ENCODE data around the gene CASKIN1. TPM values are rescaled to one million over a fixed set of nuclear protein-coding genes. Genes with fewer than 3 reads are reported as not detected.
A peak's percentile ranks its signal among the peaks of the same experiment; 100 is the strongest.

CASKIN1 gene
- total RNA-seq, 2 donors from 2014 or later, result 0.78 to 6.6 TPM

DNA sequence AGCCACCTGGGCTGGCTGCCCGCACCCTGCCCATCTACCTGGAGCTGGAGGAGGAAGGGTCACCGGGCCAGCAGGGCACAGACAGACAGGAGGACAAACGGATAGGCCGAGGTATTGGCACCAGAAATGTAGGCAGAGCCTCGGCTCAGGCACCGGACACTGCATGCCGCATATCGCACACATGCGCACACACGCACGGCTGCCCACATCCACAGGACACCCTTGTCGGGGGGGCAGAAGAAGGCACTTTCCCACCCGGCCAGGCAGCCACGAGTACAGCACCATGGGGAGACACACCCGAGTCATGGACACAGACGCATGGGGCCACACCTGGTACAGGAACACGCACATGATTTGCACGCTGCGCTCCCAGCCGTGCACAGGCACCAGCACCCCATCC, 14.5 kb downstream of the CASKIN1 start:
- H3K27ac Mint-ChIP-seq, result no peak overlapping the region
- no peaks in the 10 kb centered on the region for H3K9me3 Mint-ChIP-seq
- H3K27me3 Mint-ChIP-seq, result no peaks in the 10 kb centered on the region
- H3K4me3 Mint-ChIP-seq, result no peak overlapping the region
- no peak for ATAC-seq (replicated peaks)
- H3K36me3 Mint-ChIP-seq (ENCODE audit: low read depth), result no peaks in the 10 kb centered on the region
- H3K4me1 Mint-ChIP-seq, result no peaks in the 10 kb centered on the region

- Mint-ChIP-seq H3K27ac (no peak overlapping the region), H3K36me3 (ENCODE audit: low read depth) (no peaks in the 10 kb centered on the region), H3K4me1 (no peaks in the 10 kb centered on the region), H3K27me3 (no peaks in the 10 kb centered on the region), H3K4me3 (no peak overlapping the region), H3K9me3 (no peaks in the 10 kb centered on the region)
- no peak for ATAC-seq (replicated peaks)
These were observed 15.2 kb downstream of the CASKIN1 start for GRCh38 chr16:2180962-2181923.

DNA sequence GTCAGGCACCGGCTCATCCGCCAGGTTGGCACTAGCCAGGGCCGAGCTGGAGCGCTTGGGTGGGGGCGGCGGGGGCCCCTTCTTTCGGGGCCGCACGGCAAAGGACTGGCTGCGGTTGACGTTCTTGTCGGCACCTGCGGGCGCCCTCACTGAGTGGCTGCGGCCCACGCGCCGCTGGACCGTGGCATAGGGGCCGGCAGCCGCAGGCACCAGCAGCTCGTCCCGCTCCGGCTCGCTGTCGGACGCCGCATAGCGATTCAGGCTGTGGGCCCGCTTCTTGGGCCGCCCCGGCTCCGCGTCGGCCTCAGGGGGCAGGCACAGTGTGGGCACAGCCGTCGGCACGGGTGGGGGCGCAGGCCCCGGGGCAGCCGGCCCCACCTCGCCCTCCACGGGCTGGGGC, 15.9 kb downstream of the CASKIN1 start:
- ATAC-seq (replicated peaks), result no peak
- H3K36me3 Mint-ChIP-seq (ENCODE audit: low read depth), result peaks cover 6% of the 10 kb centered on the region
- H3K9me3 Mint-ChIP-seq, result no peaks in the 10 kb centered on the region
- no peaks in the 10 kb centered on the region for H3K4me1 Mint-ChIP-seq
- H3K27me3 Mint-ChIP-seq, result no peaks in the 10 kb centered on the region
- no peak overlapping the region for H3K27ac Mint-ChIP-seq
- no peak overlapping the region for H3K4me3 Mint-ChIP-seq

DNA sequence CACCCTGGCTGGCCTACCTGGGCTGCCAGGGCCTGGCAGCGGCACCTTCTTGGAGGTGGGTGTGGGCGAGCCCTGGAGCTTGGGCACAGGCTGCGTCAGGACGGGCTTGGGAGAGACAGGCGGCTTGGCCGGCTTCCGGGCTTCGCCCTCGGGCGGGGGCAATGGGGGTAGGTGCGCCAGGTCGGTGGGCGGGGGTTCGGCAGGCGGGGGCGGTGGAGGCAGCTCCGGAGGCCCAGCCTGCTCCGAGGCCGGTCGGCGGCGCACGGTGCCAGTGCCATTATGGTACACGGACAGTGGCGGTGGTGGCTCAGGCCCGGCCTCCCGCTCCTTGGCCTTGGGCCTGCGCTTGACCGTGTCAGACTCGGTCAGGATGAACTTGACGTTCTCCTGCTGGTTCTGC, 16.8 kb downstream of the CASKIN1 start:
- H3K9me3 Mint-ChIP-seq, result no peaks in the 10 kb centered on the region
- ATAC-seq (replicated peaks), result no peak
- no peaks in the 10 kb centered on the region for H3K4me1 Mint-ChIP-seq
- H3K27me3 Mint-ChIP-seq, result no peaks in the 10 kb centered on the region
- H3K4me3 Mint-ChIP-seq, result no peak overlapping the region
- no peak overlapping the region for H3K27ac Mint-ChIP-seq
- H3K36me3 Mint-ChIP-seq (ENCODE audit: low read depth), result peaks cover 6% of the 10 kb centered on the region

DNA sequence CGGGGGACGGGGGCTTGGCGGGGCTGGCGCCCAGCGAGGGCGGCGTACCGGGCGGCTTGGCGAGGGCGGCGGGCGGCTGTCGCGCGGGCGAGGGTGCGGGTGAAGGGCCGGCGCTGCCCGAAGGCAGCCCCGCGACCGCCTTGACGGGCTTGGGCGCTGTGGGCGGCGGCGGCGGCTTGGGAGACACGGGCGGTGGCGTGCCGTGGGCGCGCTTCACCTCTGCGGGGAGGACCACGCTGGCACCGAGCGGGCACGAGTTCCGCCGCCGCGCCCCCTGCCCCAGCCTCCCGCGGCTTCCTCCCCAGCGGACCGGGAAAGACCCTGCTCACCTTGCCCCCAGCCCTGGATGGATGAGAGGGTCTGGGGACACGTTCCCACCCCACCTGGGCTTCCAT, 17.3 kb downstream of the CASKIN1 start:
- no peak for ATAC-seq (replicated peaks)
- Mint-ChIP-seq H3K4me1 (no peaks in the 10 kb centered on the region), H3K4me3 (no peak overlapping the region), H3K27me3 (no peaks in the 10 kb centered on the region), H3K36me3 (ENCODE audit: low read depth) (peaks cover 11% of the 10 kb centered on the region), H3K27ac (no peak overlapping the region), H3K9me3 (no peaks in the 10 kb centered on the region)

GRCh38 chr16:2178321-2179106, 17.9 kb downstream of the CASKIN1 start:
- Mint-ChIP-seq H3K4me1 (no peaks in the 10 kb centered on the region), H3K9me3 (no peaks in the 10 kb centered on the region)
- ATAC-seq (replicated peaks), result peak; percentile 54

DNA sequence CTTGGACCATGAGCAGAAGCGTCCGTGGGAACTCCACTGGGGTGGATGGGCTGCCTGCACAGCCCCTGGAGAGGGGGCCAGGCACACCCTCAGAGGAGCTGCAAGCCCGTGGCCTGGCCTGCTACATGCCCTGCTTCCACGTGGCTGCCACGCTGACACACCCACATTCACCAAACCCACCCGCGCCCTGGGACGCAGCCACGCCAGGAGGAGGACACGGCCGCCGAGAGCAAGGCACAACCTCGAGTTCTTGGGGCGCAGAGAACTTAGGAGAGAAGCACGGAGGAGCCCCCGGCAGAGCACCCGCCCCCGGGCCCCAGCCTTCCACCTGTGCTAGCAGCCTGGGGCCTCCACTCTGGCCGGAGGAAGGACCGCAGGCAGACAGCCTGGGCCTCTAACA, 18.8 kb downstream of the CASKIN1 start:
- Mint-ChIP-seq H3K4me3 (no peak overlapping the region), H3K4me1 (no peaks in the 10 kb centered on the region), H3K27me3 (no peaks in the 10 kb centered on the region), H3K27ac (no peak overlapping the region), H3K9me3 (no peaks in the 10 kb centered on the region), H3K36me3 (ENCODE audit: low read depth) (peaks cover 16% of the 10 kb centered on the region)
- ATAC-seq (replicated peaks), result no peak

More at GRCh38 chr16:2178321-2179106, 17.9 kb downstream of the CASKIN1 start:
- Mint-ChIP-seq H3K36me3 (ENCODE audit: low read depth) (peaks cover 16% of the 10 kb centered on the region), H3K27ac (no peak overlapping the region), H3K27me3 (no peaks in the 10 kb centered on the region), H3K4me3 (no peak overlapping the region)

GRCh38 chr16:2177101-2177500, 19.3 kb downstream of the CASKIN1 start:
- no peaks in the 10 kb centered on the region for H3K9me3 Mint-ChIP-seq
- no peak overlapping the region for H3K4me3 Mint-ChIP-seq
- no peak overlapping the region for H3K27ac Mint-ChIP-seq
- H3K4me1 Mint-ChIP-seq, result no peaks in the 10 kb centered on the region
- H3K27me3 Mint-ChIP-seq, result no peaks in the 10 kb centered on the region
- no peak for ATAC-seq (replicated peaks)
- H3K36me3 Mint-ChIP-seq (ENCODE audit: low read depth), result peaks cover 16% of the 10 kb centered on the region

DNA sequence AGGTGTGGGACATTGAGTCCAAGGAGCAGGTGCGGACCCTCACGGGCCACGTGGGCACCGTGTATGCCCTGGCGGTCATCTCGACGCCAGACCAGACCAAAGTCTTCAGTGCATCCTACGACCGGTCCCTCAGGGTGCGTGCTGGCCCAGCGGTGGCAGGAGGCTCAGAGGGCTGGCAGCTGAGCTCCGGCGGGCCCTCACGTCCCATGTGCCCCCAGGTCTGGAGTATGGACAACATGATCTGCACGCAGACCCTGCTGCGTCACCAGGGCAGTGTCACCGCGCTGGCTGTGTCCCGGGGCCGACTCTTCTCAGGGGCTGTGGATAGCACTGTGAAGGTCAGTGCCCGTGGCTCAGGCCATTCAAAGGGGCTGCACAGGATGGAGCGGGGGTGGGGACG, 20.4 kb downstream of the CASKIN1 start:
- Mint-ChIP-seq H3K27ac (no peak overlapping the region), H3K27me3 (no peaks in the 10 kb centered on the region), H3K4me3 (no peak overlapping the region), H3K36me3 (ENCODE audit: low read depth) (peaks cover 16% of the 10 kb centered on the region), H3K9me3 (no peaks in the 10 kb centered on the region), H3K4me1 (no peaks in the 10 kb centered on the region)
- no peak for ATAC-seq (replicated peaks)

GRCh38 chr16:2175454-2175853, 21.0 kb downstream of the CASKIN1 start:
- Mint-ChIP-seq H3K27ac (no peak overlapping the region), H3K4me3 (no peak overlapping the region), H3K4me1 (no peaks in the 10 kb centered on the region), H3K27me3 (no peaks in the 10 kb centered on the region), H3K9me3 (no peaks in the 10 kb centered on the region), H3K36me3 (ENCODE audit: low read depth) (peaks cover 16% of the 10 kb centered on the region)
- no peak for ATAC-seq (replicated peaks)

DNA sequence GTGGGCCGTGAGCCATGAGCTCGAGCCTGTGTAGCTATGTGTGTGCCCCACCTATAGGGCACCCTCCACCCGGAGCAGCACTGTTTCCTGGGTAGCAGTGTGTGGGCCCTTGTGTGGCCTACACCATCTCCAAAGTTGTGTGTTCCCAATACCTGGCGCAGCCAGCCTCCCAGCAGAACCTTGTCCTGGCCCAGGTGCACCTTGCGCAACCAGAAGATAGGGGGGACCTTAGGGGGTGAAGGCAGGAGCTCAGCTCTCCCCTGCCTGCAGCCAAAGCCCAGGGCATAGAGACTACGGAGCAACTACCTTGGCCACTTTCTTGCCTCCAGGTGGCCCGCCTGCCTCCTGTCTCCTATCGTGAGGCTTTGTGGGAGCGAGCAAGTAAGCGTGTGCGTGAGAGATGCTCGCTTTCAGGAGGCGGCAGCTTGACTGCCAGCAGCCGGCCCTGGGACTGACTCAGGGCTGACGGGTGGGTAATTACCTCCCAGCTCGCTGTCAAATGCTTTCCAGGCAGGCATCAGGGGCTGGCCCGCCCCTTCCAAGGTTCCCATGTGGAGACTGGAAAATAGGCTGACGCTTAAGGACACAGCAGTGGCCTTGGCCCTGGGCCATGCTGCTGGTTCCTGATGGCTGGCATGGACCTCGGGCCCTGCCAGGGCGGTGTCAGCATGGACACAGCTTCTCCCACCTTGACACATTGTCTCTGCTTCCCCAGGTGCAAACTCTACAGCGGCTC, 21.8 kb downstream of the CASKIN1 start:
- Mint-ChIP-seq H3K27me3 (no peaks in the 10 kb centered on the region), H3K9me3 (no peaks in the 10 kb centered on the region), H3K36me3 (ENCODE audit: low read depth) (peaks cover 16% of the 10 kb centered on the region), H3K27ac (no peak overlapping the region), H3K4me1 (no peaks in the 10 kb centered on the region), H3K4me3 (no peak overlapping the region)
- no peak for ATAC-seq (replicated peaks)

GRCh38 chr16:2173916-2174315, 22.5 kb downstream of the CASKIN1 start:
- no peaks in the 10 kb centered on the region for H3K27me3 Mint-ChIP-seq

DNA sequence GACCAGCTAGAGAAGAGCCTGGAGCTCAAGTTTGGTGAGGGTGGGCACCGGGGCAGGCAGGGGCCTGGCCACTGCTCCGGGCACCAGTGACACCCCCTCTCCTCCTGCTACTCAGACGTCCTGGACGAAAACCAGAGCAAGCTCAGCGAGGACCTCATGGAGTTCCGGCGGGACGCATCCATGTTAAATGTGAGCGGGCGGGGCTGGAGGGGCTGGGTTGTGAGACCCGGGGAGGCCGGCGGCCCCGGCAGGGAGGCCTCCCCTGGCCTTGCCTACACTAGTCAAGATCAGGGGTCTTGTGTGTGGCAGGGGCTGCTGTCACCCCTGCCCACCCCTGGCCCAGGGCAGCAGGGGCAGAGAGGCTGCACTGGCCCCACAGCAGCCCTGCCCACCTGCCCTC, 23.0 kb downstream of the CASKIN1 start:
- no peak for ATAC-seq (replicated peaks)
- H3K9me3 Mint-ChIP-seq, result no peaks in the 10 kb centered on the region
- peaks cover 16% of the 10 kb centered on the region for H3K36me3 Mint-ChIP-seq (ENCODE audit: low read depth)
- H3K4me3 Mint-ChIP-seq, result no peak overlapping the region
- no peaks in the 10 kb centered on the region for H3K4me1 Mint-ChIP-seq
- H3K27me3 Mint-ChIP-seq, result no peaks in the 10 kb centered on the region
- no peak overlapping the region for H3K27ac Mint-ChIP-seq

More at GRCh38 chr16:2173916-2174315, 22.5 kb downstream of the CASKIN1 start:
- no peak overlapping the region for H3K4me3 Mint-ChIP-seq
- peaks cover 16% of the 10 kb centered on the region for H3K36me3 Mint-ChIP-seq (ENCODE audit: low read depth)
- H3K27ac Mint-ChIP-seq, result no peak overlapping the region
- H3K9me3 Mint-ChIP-seq, result no peaks in the 10 kb centered on the region
- ATAC-seq (replicated peaks), result no peak
- H3K4me1 Mint-ChIP-seq, result no peaks in the 10 kb centered on the region

GRCh38 chr16:2172688-2173335, 23.6 kb downstream of the CASKIN1 start:
- ATAC-seq (replicated peaks), result no peak
- Mint-ChIP-seq H3K27ac (no peak overlapping the region), H3K27me3 (no peaks in the 10 kb centered on the region), H3K36me3 (ENCODE audit: low read depth) (peaks cover 16% of the 10 kb centered on the region), H3K4me3 (no peak overlapping the region), H3K9me3 (no peaks in the 10 kb centered on the region), H3K4me1 (no peaks in the 10 kb centered on the region)
